ENCODE measurements around the gene SCAF4.
"Not testable (repeated sequence)": the region's sequence is repeated elsewhere in the genome, so short reads cannot be mapped to it uniquely, and the experiment has no call there.

SCAF4 gene

GRCh38 chr21:31670070-31670469 is 61.8 kb downstream of the SCAF4 start:
- H3K4me3 ChIP-seq (replicated peaks; ENCODE audit: low read depth, low read length) = no peak overlapping the region
- TF ChIP-seq CTCF (IDR thresholded peaks at IDR 0.05; ENCODE audit: low read depth, low read length, missing control alignments) = no peak

DNA sequence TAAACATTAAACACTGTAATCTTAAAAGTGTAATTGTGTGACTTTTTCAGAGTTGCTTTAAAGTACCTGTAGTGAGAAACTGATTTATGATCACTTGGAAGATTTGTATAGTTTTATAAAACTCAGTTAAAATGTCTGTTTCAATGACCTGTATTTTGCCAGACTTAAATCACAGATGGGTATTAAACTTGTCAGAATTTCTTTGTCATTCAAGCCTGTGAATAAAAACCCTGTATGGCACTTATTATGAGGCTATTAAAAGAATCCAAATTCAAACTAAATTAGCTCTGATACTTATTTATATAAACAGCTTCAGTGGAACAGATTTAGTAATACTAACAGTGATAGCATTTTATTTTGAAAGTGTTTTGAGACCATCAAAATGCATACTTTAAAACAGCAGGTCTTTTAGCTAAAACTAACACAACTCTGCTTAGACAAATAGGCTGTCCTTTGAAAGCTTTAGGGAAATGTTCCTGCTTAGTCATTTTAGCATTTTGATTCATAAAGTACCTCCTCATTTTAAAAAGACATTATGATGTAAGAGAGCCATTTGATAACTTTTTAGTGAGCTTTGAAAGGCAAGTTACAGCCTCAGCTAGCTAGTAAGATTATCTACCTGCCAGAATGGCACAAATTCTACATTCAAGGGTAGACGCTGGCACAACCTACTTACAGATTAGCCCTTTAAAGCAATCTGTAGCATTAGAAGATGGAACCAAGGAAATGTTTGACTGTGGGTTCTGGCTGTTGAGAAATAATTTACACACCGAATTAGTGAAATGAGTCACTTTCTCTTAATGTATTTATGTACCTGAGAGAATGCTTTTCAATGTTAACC is 63.0 kb downstream of the SCAF4 start:
- no peak overlapping the region for H3K4me3 ChIP-seq (replicated peaks; ENCODE audit: low read depth, low read length)
- TF ChIP-seq CTCF (IDR thresholded peaks at IDR 0.05; ENCODE audit: low read depth, low read length, missing control alignments) = no peak
- no peak for DNase-seq (ENCODE audit: extremely low read depth, low read depth)

More at GRCh38 chr21:31670070-31670469, 61.8 kb downstream of the SCAF4 start:
- DNase-seq (ENCODE audit: extremely low read depth, low read depth) = no peak

DNA sequence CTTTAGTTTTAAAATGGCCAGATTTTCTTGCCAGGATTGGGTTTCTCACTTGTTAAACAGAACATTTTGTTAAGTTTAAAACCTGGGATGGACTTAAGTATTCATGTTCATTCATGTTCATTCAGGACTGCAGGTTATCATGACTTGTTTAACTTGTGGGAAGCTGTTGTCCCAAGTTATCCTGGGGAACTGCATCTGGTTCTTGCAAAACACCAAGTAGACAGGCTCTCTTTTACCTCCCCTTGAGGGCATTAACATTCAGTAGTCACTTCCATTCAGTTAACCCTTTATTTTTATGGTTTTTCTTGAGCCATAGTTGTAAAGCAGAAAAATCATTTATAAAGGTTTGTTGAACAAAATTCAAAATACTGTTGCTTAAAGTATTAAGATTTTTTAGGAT is 64.3 kb downstream of the SCAF4 start:
- H3K4me3 ChIP-seq (replicated peaks; ENCODE audit: low read depth, low read length) = no peak overlapping the region
- TF ChIP-seq CTCF (IDR thresholded peaks at IDR 0.05; ENCODE audit: low read depth, low read length, missing control alignments) = no peak

DNA sequence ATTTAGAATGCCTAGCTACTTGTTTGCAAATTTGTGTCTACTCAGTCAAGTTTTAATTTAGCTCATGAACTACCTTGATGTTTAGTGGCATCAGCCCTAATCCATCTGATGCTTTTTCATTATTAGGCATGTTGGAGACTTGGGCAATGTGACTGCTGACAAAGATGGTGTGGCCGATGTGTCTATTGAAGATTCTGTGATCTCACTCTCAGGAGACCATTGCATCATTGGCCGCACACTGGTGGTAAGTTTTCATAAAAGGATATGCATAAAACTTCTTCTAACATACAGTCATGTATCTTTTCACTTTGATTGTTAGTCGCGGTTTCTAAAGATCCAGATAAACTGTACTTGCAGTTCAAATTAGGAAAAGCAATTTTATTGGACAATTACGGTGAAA is 64.8 kb downstream of the SCAF4 start:
- DNase-seq (ENCODE audit: extremely low read depth, low read depth) = no peak
- TF ChIP-seq CTCF (IDR thresholded peaks at IDR 0.05; ENCODE audit: low read depth, low read length, missing control alignments) = no peak
- H3K4me3 ChIP-seq (replicated peaks; ENCODE audit: low read depth, low read length) = no peak overlapping the region

More for the DNA sequence above, 64.3 kb downstream of the SCAF4 start:
- DNase-seq (ENCODE audit: extremely low read depth, low read depth) = no peak

GRCh38 chr21:31666445-31667010 is 65.4 kb downstream of the SCAF4 start:
- no peak for DNase-seq (ENCODE audit: extremely low read depth, low read depth)
- H3K4me3 ChIP-seq (replicated peaks; ENCODE audit: low read depth, low read length) = no peak overlapping the region
- no peak for TF ChIP-seq CTCF (IDR thresholded peaks at IDR 0.05; ENCODE audit: low read depth, low read length, missing control alignments)

GRCh38 chr21:31665869-31666268 is 66.0 kb downstream of the SCAF4 start:
- H3K4me3 ChIP-seq (replicated peaks; ENCODE audit: low read depth, low read length); DNase-seq (ENCODE audit: extremely low read depth, low read depth): not testable (repeated sequence)

- no peak overlapping the region for H3K4me3 ChIP-seq (replicated peaks; ENCODE audit: low read depth, low read length)
- DNase-seq (ENCODE audit: extremely low read depth, low read depth) = no peak
- TF ChIP-seq CTCF (IDR thresholded peaks at IDR 0.05; ENCODE audit: low read depth, low read length, missing control alignments) = no peak
Measured at GRCh38 chr21:31665397-31665796, 66.5 kb downstream of the SCAF4 start.
